H9 (cell line): Measurements from ENCODE around the gene CASQ2. TPM values are rescaled to one million over a fixed set of nuclear protein-coding genes. Genes with fewer than 3 reads are reported as not detected.

Experiments
- DNase-seq: peaks from one replicate; pipeline ENCODE4 v3.0.0-alpha.2; 2017
- H2AFZ ChIP-seq: one replicate; pipeline ENCODE4 v1.6.1; 2013; ENCODE audit warnings: mild to moderate bottlenecking, low read length, control low read depth, moderate library complexity
- H2AK5ac ChIP-seq: 2 replicates; pipeline ENCODE4 v1.6.1; 2013; ENCODE audit warnings: low read length, control low read depth, mixed read lengths; ENCODE audit not compliant: insufficient read length
- H2BK120ac ChIP-seq: one replicate; pipeline ENCODE4 v1.6.1; 2013; ENCODE audit warnings: low read depth, mild to moderate bottlenecking, low read length, control low read depth, inconsistent platforms; ENCODE audit not compliant: poor library complexity, severe bottlenecking
- H2BK12ac ChIP-seq: 2 replicates; pipeline ENCODE4 v1.6.1; 2013; ENCODE audit warnings: low read length, control low read depth, mixed read lengths, low read depth; ENCODE audit not compliant: insufficient read length
- H2BK15ac ChIP-seq: 2 replicates; pipeline ENCODE4 v1.6.1; 2013; ENCODE audit warnings: low read depth, low read length, control low read depth
- H2BK20ac ChIP-seq: one replicate; pipeline ENCODE4 v1.6.1; 2013; ENCODE audit warnings: low read depth, mild to moderate bottlenecking, low read length, control low read depth, inconsistent platforms; ENCODE audit not compliant: poor library complexity, severe bottlenecking
- H2BK5ac ChIP-seq: 2 replicates; pipeline ENCODE4 v1.6.1; 2013; ENCODE audit warnings: low read length, control low read depth, mixed read lengths; ENCODE audit not compliant: insufficient read length
- H3K14ac ChIP-seq: 2 replicates; pipeline ENCODE4 v1.6.1; 2013; ENCODE audit warnings: low read length, control low read depth; ENCODE audit not compliant: insufficient read depth
- H3K18ac ChIP-seq: 2 replicates; pipeline ENCODE4 v1.6.1; 2013; ENCODE audit warnings: low read depth, mild to moderate bottlenecking, mixed read lengths, low read length, control low read depth; ENCODE audit not compliant: insufficient read length
- H3K23ac ChIP-seq: 2 replicates; pipeline ENCODE4 v1.6.1; 2013; ENCODE audit warnings: low read length, control low read depth, mixed read lengths, low read depth; ENCODE audit not compliant: insufficient read length
- H3K23me2 ChIP-seq: 2 replicates; pipeline ENCODE4 v1.6.1; 2013; ENCODE audit warnings: low read depth, mild to moderate bottlenecking, mixed read lengths, low read length, control low read depth; ENCODE audit not compliant: insufficient read length, poor library complexity, severe bottlenecking
- H3K27ac ChIP-seq: 2 replicates; pipeline ENCODE4 v1.5.1; 2013; ENCODE audit warnings: low read length, control low read depth, mixed read lengths, low read depth; ENCODE audit not compliant: insufficient read length
- H3K27me3 ChIP-seq: 2 replicates; pipeline ENCODE4 v1.6.1; 2013; ENCODE audit warnings: low read length, control low read depth, inconsistent platforms; ENCODE audit not compliant: insufficient read depth
- H3K4ac ChIP-seq: 2 replicates; pipeline ENCODE4 v1.6.1; 2013; ENCODE audit warnings: low read depth, mild to moderate bottlenecking, control low read depth, inconsistent platforms, low read length, moderate library complexity
- H3K4me1 ChIP-seq: 2 replicates; pipeline ENCODE4 v1.6.1; 2013; ENCODE audit warnings: low read length, control low read depth, inconsistent platforms; ENCODE audit not compliant: insufficient read depth
- H3K4me2 ChIP-seq: 2 replicates; pipeline ENCODE4 v1.6.1; 2013; ENCODE audit warnings: low read length, control low read depth, mixed read lengths; ENCODE audit not compliant: insufficient read length, insufficient read depth
- H3K56ac ChIP-seq: 2 replicates; pipeline ENCODE4 v1.6.1; 2013; ENCODE audit warnings: low read depth, mild to moderate bottlenecking, mixed read lengths, low read length, control low read depth; ENCODE audit not compliant: insufficient read length
- H3K79me1 ChIP-seq: 2 replicates; pipeline ENCODE4 v1.6.1; 2013; ENCODE audit warnings: low read depth, mild to moderate bottlenecking, moderate library complexity, low read length, control low read depth, inconsistent platforms; ENCODE audit not compliant: insufficient read depth, poor library complexity, severe bottlenecking
- H3K79me2 ChIP-seq: 2 replicates; pipeline ENCODE4 v1.6.1; 2013; ENCODE audit warnings: low read length, control low read depth, inconsistent platforms; ENCODE audit not compliant: insufficient read depth
- H3K9ac ChIP-seq: 2 replicates; pipeline ENCODE4 v1.6.1; 2013; ENCODE audit warnings: low read length, control low read depth, mixed read lengths; ENCODE audit not compliant: insufficient read length; ENCODE audit errors: extremely low read depth
- H3K9me3 ChIP-seq: one replicate; pipeline ENCODE4 v1.6.1; 2013; ENCODE audit warnings: low read depth, low read length, inconsistent platforms; ENCODE audit not compliant: control insufficient read depth
- H3T11ph ChIP-seq: one replicate; pipeline ENCODE4 v1.6.1; 2013; ENCODE audit warnings: mild to moderate bottlenecking, low read length, control low read depth, inconsistent platforms
- H4K20me1 ChIP-seq: one replicate; pipeline ENCODE4 v1.6.1; 2013; ENCODE audit not compliant: control insufficient read depth, insufficient read length, insufficient read depth
- H4K5ac ChIP-seq: 2 replicates; pipeline ENCODE4 v1.6.1; 2013; ENCODE audit warnings: low read depth, mild to moderate bottlenecking, mixed read lengths, low read length, control low read depth; ENCODE audit not compliant: insufficient read length
- H4K8ac ChIP-seq: replicated peaks from 2 replicates; pipeline ENCODE4 v1.6.1; 2013; ENCODE audit warnings: low read length, control low read depth, mixed read lengths, low read depth; ENCODE audit not compliant: insufficient read length
- H4K91ac ChIP-seq: 2 replicates; pipeline ENCODE4 v1.6.1; 2013; ENCODE audit warnings: low read depth, mild to moderate bottlenecking, moderate library complexity, mixed read lengths, low read length, control low read depth; ENCODE audit not compliant: insufficient read length
- H3K27ac Mint-ChIP-seq, 3 experiments: 2 replicates in 2 of 3; 3 replicates in 1 of 3; pipeline ENCODE4 v1.8.0; 2020 to 2021; ENCODE audit warnings: mixed read lengths in 3 of 3, mild to moderate bottlenecking in 1 of 3, moderate library complexity in 1 of 3
- H3K27me3 Mint-ChIP-seq: 2 replicates; pipeline ENCODE4 v1.8.0; 2021; ENCODE audit warnings: low read depth, mild to moderate bottlenecking, moderate library complexity, mixed read lengths
- H3K36me3 Mint-ChIP-seq, 3 experiments: 2 replicates in 2 of 3; 3 replicates in 1 of 3; pipeline ENCODE4 v1.8.0; 2020 to 2021; ENCODE audit warnings: low read depth in 3 of 3, mixed read lengths in 3 of 3; ENCODE audit not compliant: insufficient read depth in 1 of 3
- H3K4me1 Mint-ChIP-seq, 2 experiments: 2 replicates each; pipeline ENCODE4 v1.8.0; 2020; ENCODE audit warnings: mixed read lengths in 2 of 2
- H3K4me3 Mint-ChIP-seq, 2 experiments: 2 replicates in 1 of 2; 3 replicates in 1 of 2; pipeline ENCODE4 v1.8.0; 2020 to 2021; ENCODE audit warnings: mild to moderate bottlenecking in 2 of 2, mixed read lengths in 2 of 2, moderate library complexity in 1 of 2
- H3K9me3 Mint-ChIP-seq, 2 experiments: 2 replicates in 1 of 2; 3 replicates in 1 of 2; pipeline ENCODE4 v1.8.0; 2020; ENCODE audit warnings: mild to moderate bottlenecking in 2 of 2, mixed read lengths in 2 of 2, moderate library complexity in 1 of 2
- CTCF ChIP-seq: fragments of 200-600 bp; sonication (generic); conservative IDR thresholded peaks from 3 replicates; pipeline ENCODE4 v1.8.0; 2021; ENCODE audit warnings: antibody characterized with exemption, mild to moderate bottlenecking
- WGBS: extraction: QIAGEN DNeasy Blood & Tissue Kit; methylation state at CpG from one replicate; pipeline ENCODE4 v1.1.7; 2013; ENCODE audit warnings: missing lambda C conversion rate, low lambda C conversion rate, mixed read lengths; ENCODE audit not compliant: insufficient read length; ENCODE audit errors: extremely low coverage; 5-methylcytosine and 5-hydroxymethylcytosine counted together
- total RNA-seq: library from RNA; stranded (reverse); gene quantifications from 2 replicates; pipeline ENCODE4 v1.2.1, GENCODE V29; 2021

CASQ2 gene
- total RNA-seq, 1 experiment from 2014 or later, result not detected

GRCh38 chr1:115753361-115753760 is 15.2 kb downstream of the CASQ2 start:
- no peak for TF ChIP-seq CTCF
- no peak for DNase-seq
- Histone ChIP-seq H2BK20ac (no peak overlapping the region), H3K4me2 (no peak overlapping the region), H3K18ac (no peak overlapping the region), H2AK5ac (no peak overlapping the region), H3K27me3 (no peaks in the 10 kb centered on the region), H2BK15ac (no peak overlapping the region), H3K27ac (no peak overlapping the region), H2BK120ac (no peak overlapping the region), H3K23ac (no peak overlapping the region), H2BK5ac (no peak overlapping the region), H2BK12ac (no peak overlapping the region), H3K56ac (no peak overlapping the region), H3T11ph (no peak overlapping the region), H4K8ac (no peak overlapping the region), H3K4me1 (no peaks in the 10 kb centered on the region), H3K9ac (no peak overlapping the region), H3K4ac (no peak overlapping the region), H4K20me1 (no peaks in the 10 kb centered on the region), H3K79me1 (no peaks in the 10 kb centered on the region), H3K14ac (no peak overlapping the region), H4K91ac (no peak overlapping the region), H3K23me2 (no peaks in the 10 kb centered on the region), H2AFZ (no peak overlapping the region), H4K5ac (no peak overlapping the region), H3K79me2 (no peaks in the 10 kb centered on the region), H3K9me3 (no peaks in the 10 kb centered on the region)
- Mint-ChIP-seq H3K9me3 (no peaks in the 10 kb centered on the region), H3K36me3 (no peaks in the 10 kb centered on the region), H3K4me3 (no peak overlapping the region), H3K4me1 (peaks cover 4% of the 10 kb centered on the region in 2 experiments), H3K27me3 (peaks cover 8% of the 10 kb centered on the region), H3K27ac (peak overlapping the region in 1 of 3 experiments; percentile 11; a peak in 1 of 7 replicates)
- no CpG with 5 or more reads among the region's 7 CpGs for WGBS
